SHP77 (cell line): ENCODE measurements around the gene MED15.
A peak's percentile ranks its signal among the peaks of the same experiment; 100 is the strongest.

Experiments used
- DNase-seq, 2 experiments: peaks; one replicate each; lab custom pipeline; 2025; lab: John Stamatoyannopoulos, UW

MED15 gene

GRCh38 chr22:20571531-20572007, 64.2 kb downstream of the MED15 start:
- peak in 1 of 2 experiments; percentile 34 for DNase-seq

GRCh38 chr22:20572132-20572802, 64.9 kb downstream of the MED15 start:
- DNase-seq, result no peak

- DNase-seq, result no peak
Measured at GRCh38 chr22:20573176-20573832, 65.9 kb downstream of the MED15 start.

GRCh38 chr22:20573833-20574615, 66.6 kb downstream of the MED15 start:
- DNase-seq, result no peak

GRCh38 chr22:20574920-20575353, 67.5 kb downstream of the MED15 start:
- DNase-seq, result no peak

GRCh38 chr22:20575724-20576444, 68.5 kb downstream of the MED15 start:
- no peak for DNase-seq

GRCh38 chr22:20576445-20576816, 69.0 kb downstream of the MED15 start:
- DNase-seq, result no peak

GRCh38 chr22:20577045-20577444, 69.6 kb downstream of the MED15 start:
- no peak for DNase-seq

- no peak for DNase-seq
Measured at GRCh38 chr22:20577549-20577975, 70.2 kb downstream of the MED15 start.

- no peak for DNase-seq
Measured at GRCh38 chr22:20578192-20578591, 70.8 kb downstream of the MED15 start.

GRCh38 chr22:20578707-20579106, 71.3 kb downstream of the MED15 start:
- no peak for DNase-seq

- DNase-seq, result no peak
Measured at GRCh38 chr22:20579273-20580120, 72.1 kb downstream of the MED15 start.

- DNase-seq, result no peak
Measured at GRCh38 chr22:20580179-20580578, 72.8 kb downstream of the MED15 start.

GRCh38 chr22:20580611-20581502, 73.4 kb downstream of the MED15 start:
- no peak for DNase-seq

GRCh38 chr22:20581503-20582170, 74.2 kb downstream of the MED15 start:
- no peak for DNase-seq

GRCh38 chr22:20582171-20582511, 74.7 kb downstream of the MED15 start:
- DNase-seq, result no peak

- DNase-seq, result no peak
Measured at GRCh38 chr22:20582520-20583361, 75.3 kb downstream of the MED15 start.

- no peak for DNase-seq
Measured at GRCh38 chr22:20583471-20583922, 76.1 kb downstream of the MED15 start.
